GM12878 (cell line): ENCODE data around the gene TRIM47. TPM values are rescaled to one million over a fixed set of nuclear protein-coding genes. Genes with fewer than 3 reads are reported as not detected.

Experiments
- CBX5 ChIP-seq: sonication (generic); IDR thresholded peaks from 2 replicates; pipeline ENCODE4 v1.6.1; 2016; ENCODE audit warnings: low read depth, moderate library complexity, mild to moderate bottlenecking, inconsistent platforms
- CHD1 ChIP-seq: IDR thresholded peaks from 2 replicates; pipeline ENCODE4 v1.6.1; 2012; ENCODE audit warnings: low read depth, low read length, improper control_type of control experiment
- CHD2 ChIP-seq: IDR thresholded peaks from 2 replicates; pipeline ENCODE4 v1.6.1; 2011; ENCODE audit warnings: low read depth, low read length, improper control_type of control experiment, borderline replicate concordance
- CREM ChIP-seq: IDR thresholded peaks from 2 replicates; pipeline ENCODE4 v1.6.1; 2014; ENCODE audit warnings: antibody characterized with exemption, low read depth
- GATAD2B ChIP-seq: fragments of 450-650 bp; conservative IDR thresholded peaks from 2 replicates; pipeline ENCODE4 v1.6.1; 2017; ENCODE audit warnings: low read depth, mild to moderate bottlenecking, moderate library complexity
- KDM1A ChIP-seq: fragments of 200-600 bp; sonication (generic); IDR thresholded peaks from 2 replicates; pipeline ENCODE4 v1.6.1; 2016; ENCODE audit warnings: borderline replicate concordance
- LARP7 ChIP-seq: fragments of 450-650 bp; IDR thresholded peaks from 2 replicates; pipeline ENCODE4 v1.6.1; 2017; ENCODE audit warnings: mild to moderate bottlenecking
- NFXL1 ChIP-seq: fragments of 450-650 bp; IDR thresholded peaks from 2 replicates; pipeline ENCODE4 v1.6.1; 2017; ENCODE audit warnings: antibody characterized with exemption, mild to moderate bottlenecking, borderline replicate concordance
- RFX5 ChIP-seq: IDR thresholded peaks from 2 replicates; pipeline ENCODE4 v1.6.1; 2011; ENCODE audit warnings: low read depth, low read length, improper control_type of control experiment
- ZNF207 ChIP-seq: fragments of 450-650 bp; IDR thresholded peaks from 2 replicates; pipeline ENCODE4 v1.6.1; 2014; ENCODE audit warnings: antibody characterized with exemption, mild to moderate bottlenecking, borderline replicate concordance
- polyA plus RNA-seq, 11 experiments: library from polyadenylated mRNA; depleted of rRNA in 4 of 11; unstranded in 6 of 11; stranded (reverse) in 5 of 11; fragments of >200 nt; fragmentation: Nextera tagmentation in 4 of 11; fragmentation: Illumina TruSeq in 1 of 11; extraction: Ambion mirVana in 4 of 11; extraction: Trizol in 1 of 11; gene quantifications; 1 replicate in 1 of 11; 2 replicates in 10 of 11; pipeline versions ENCODE4 v1.2.1 to v1.2.3, GENCODE V29; 2011 to 2016; ENCODE audit warnings: inconsistent platforms in 2 of 11, missing spikeins in 2 of 11, low read depth in 1 of 11
- total RNA-seq, 4 experiments: library from RNA; depleted of rRNA in 3 of 4; stranded (reverse); fragments of >200 nt in 3 of 4; fragmentation: Illumina TruSeq in 1 of 4; extraction: Trizol in 1 of 4; gene quantifications; 2 replicates each; pipeline versions ENCODE4 v1.2.1 to v1.2.3, GENCODE V29; 2013 to 2021
- TF ChIP-seq, protein P1 (sequence below): fragments of 450-650 bp; IDR thresholded peaks from 2 replicates; pipeline ENCODE4 v1.6.1; 2016; ENCODE audit warnings: mild to moderate bottlenecking
- TF ChIP-seq, protein P2 (sequence below): IDR thresholded peaks from 2 replicates; pipeline ENCODE4 v1.6.1; 2012; ENCODE audit warnings: low read depth, low read length, improper control_type of control experiment

The TRIM47 gene
- total and polyA plus RNA-seq, 10 of the 15 experiments (the other 5 are each of a cell fraction or from before 2014, with no cell fraction given) = 0.35 to 9.7 (median 5.3) TPM

DNA sequence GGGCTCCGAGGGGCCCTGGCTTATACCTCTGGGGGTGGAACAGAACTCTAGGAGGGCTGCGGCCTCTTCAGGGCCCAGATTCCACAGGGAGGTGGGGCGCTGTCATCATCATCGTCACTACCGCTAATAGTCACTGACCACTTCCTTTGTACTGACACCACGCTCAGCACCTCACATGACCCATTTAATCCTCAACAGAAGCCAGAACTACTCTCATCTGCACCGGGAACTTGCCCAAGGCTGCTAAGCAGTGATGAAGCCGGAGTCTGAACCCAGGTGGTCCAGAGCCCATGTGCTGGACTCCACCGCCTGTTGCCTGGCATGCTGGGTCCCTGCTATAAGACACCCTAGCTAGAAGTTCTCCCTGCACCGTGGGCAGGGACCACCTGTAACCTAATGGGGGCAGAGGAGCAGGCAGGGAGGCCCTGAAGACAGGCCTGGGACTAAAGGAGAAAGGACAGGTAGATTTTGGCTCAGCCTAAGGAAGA lies 46.2 kb downstream of the TRIM47 start (continued):
- TF ChIP-seq, protein P1, sequence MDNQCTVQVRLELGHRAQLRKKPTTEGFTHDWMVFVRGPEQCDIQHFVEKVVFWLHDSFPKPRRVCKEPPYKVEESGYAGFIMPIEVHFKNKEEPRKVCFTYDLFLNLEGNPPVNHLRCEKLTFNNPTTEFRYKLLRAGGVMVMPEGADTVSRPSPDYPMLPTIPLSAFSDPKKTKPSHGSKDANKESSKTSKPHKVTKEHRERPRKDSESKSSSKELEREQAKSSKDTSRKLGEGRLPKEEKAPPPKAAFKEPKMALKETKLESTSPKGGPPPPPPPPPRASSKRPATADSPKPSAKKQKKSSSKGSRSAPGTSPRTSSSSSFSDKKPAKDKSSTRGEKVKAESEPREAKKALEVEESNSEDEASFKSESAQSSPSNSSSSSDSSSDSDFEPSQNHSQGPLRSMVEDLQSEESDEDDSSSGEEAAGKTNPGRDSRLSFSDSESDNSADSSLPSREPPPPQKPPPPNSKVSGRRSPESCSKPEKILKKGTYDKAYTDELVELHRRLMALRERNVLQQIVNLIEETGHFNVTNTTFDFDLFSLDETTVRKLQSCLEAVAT = no peak
- TF ChIP-seq, protein P2, sequence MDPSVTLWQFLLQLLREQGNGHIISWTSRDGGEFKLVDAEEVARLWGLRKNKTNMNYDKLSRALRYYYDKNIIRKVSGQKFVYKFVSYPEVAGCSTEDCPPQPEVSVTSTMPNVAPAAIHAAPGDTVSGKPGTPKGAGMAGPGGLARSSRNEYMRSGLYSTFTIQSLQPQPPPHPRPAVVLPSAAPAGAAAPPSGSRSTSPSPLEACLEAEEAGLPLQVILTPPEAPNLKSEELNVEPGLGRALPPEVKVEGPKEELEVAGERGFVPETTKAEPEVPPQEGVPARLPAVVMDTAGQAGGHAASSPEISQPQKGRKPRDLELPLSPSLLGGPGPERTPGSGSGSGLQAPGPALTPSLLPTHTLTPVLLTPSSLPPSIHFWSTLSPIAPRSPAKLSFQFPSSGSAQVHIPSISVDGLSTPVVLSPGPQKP = no peak
- TF ChIP-seq CHD1 (no peak), GATAD2B (no peak), CREM (no peak), RFX5 (no peak), LARP7 (no peak), ZNF207 (no peak), NFXL1 (no peak), KDM1A (no peak), CBX5 (no peak), CHD2 (no peak)
